A673 (cell line): ENCODE data around the gene EZH1. TPM values are rescaled to one million over a fixed set of nuclear protein-coding genes. Genes with fewer than 3 reads are reported as not detected.

Experiments
- BruUV-seq: library from RNA; stranded (reverse); fragments of 400-500 nt; replicated peaks from 2 replicates; lab custom pipeline; 2021; lab: Mats Ljungman, UMichigan
- CTCF ChIA-PET: fragments of 300-600 bp; sonication (Branson Sonifier 250); formaldehyde crosslinking; loops from one replicate; lab custom pipeline; 2022; ENCODE audit warnings: antibody characterized with exemption; lab: Charles Lee
- POLR2A ChIA-PET: fragments of 300-600 bp; sonication (Branson Sonifier 250); formaldehyde crosslinking; loops from one replicate; lab custom pipeline; 2022; ENCODE audit warnings: antibody characterized with exemption; ENCODE audit not compliant: low non-redundant PET; lab: Charles Lee
- DNase-seq: peaks from one replicate; pipeline ENCODE4 v3.0.0-alpha.2; 2015; ENCODE audit warnings: low spot score
- H3K27ac ChIP-seq: fragments of 200-600 bp; sonication (generic); 2 replicates; pipeline ENCODE4 v1.5.1; 2016; ENCODE audit warnings: mixed run types, low read depth, mild to moderate bottlenecking, mixed read lengths, antibody characterized with exemption, low read length; ENCODE audit not compliant: poor library complexity, severe bottlenecking
- H3K27me3 ChIP-seq: fragments of 200-600 bp; sonication (generic); replicated peaks from 2 replicates; pipeline ENCODE4 v1.6.1; 2017; ENCODE audit warnings: mixed run types, low read depth, mild to moderate bottlenecking, mixed read lengths, antibody characterized with exemption, low read length; ENCODE audit not compliant: insufficient read depth, poor library complexity
- H3K36me3 ChIP-seq: fragments of 200-600 bp; sonication (generic); 2 replicates; pipeline ENCODE4 v1.6.1; 2016; ENCODE audit warnings: mixed run types, mild to moderate bottlenecking, mixed read lengths, antibody characterized with exemption, low read length; ENCODE audit not compliant: insufficient read depth, poor library complexity, severe bottlenecking
- H3K4me1 ChIP-seq: fragments of 200-600 bp; sonication (generic); 2 replicates; pipeline ENCODE4 v1.6.1; 2017; ENCODE audit warnings: mixed run types, mild to moderate bottlenecking, mixed read lengths, antibody characterized with exemption, low read length; ENCODE audit not compliant: insufficient read depth, poor library complexity, severe bottlenecking
- H3K4me3 ChIP-seq: fragments of 200-600 bp; sonication (generic); 2 replicates; pipeline ENCODE4 v1.5.1; 2016; ENCODE audit warnings: low read depth, mixed run types, mild to moderate bottlenecking, mixed read lengths, low read length; ENCODE audit not compliant: poor library complexity, severe bottlenecking
- H3K9me3 ChIP-seq: fragments of 200-600 bp; sonication (generic); 2 replicates; pipeline ENCODE4 v1.6.1; 2016; ENCODE audit warnings: mixed run types, low read depth, mild to moderate bottlenecking, mixed read lengths, antibody characterized with exemption, low read length; ENCODE audit not compliant: poor library complexity, severe bottlenecking
- CTCF ChIP-seq: fragments of 300-800, 200-600 bp; sonication (generic); conservative IDR thresholded peaks from 2 replicates; pipeline ENCODE4 v1.5.1; 2017; ENCODE audit warnings: low read depth, mild to moderate bottlenecking, antibody characterized with exemption, low read length, moderate library complexity, mixed read lengths
- EZH2 ChIP-seq: fragments of 200-600 bp; sonication (generic); IDR thresholded peaks from 2 replicates; pipeline ENCODE4 v1.6.1; 2017; ENCODE audit warnings: borderline replicate concordance, low read depth, mild to moderate bottlenecking, mixed read lengths, antibody characterized with exemption, low read length; ENCODE audit not compliant: poor library complexity, severe bottlenecking
- intact Hi-C: fragments of 100-400 bp; cut with micrococcal nuclease; formaldehyde crosslinking; loops from one replicate; pipeline ENCODE4 v1.10.0; 2022; ENCODE audit not compliant: unreplicated experiment
- total RNA-seq: library from RNA; stranded (reverse); gene quantifications from 2 replicates; pipeline ENCODE4 v1.2.3, GENCODE V29; 2021

The EZH1 gene
- total RNA-seq, 1 experiment from 2014 or later = 16.4 TPM

- no peaks in the 10 kb centered on the region for H3K4me1 ChIP-seq
- H3K4me3 ChIP-seq = no peak overlapping the region
- intact Hi-C loops = no loop called here
- no peak for DNase-seq
- no peak overlapping the region for H3K27ac ChIP-seq
- no peaks in the 10 kb centered on the region for H3K36me3 ChIP-seq
- ChIA-PET POLR2A (no interaction called here), CTCF (interaction anchor here (0.6 kb wide), 1 partner anchor 12 kb away, joined by 3 read pairs; no protein-coding TSS in a partner anchor)
- no peaks in the 10 kb centered on the region for H3K9me3 ChIP-seq
- BruUV-seq = no TSS peak
- H3K27me3 ChIP-seq = no peaks in the 10 kb centered on the region
- TF ChIP-seq EZH2 (no peak), CTCF (no peak)
Measured at GRCh38 chr17:42751628-42752027, 6.8 kb upstream of the EZH1 start.

GRCh38 chr17:42750739-42751344 is 6.0 kb upstream of the EZH1 start:
- no peak overlapping the region for H3K4me3 ChIP-seq
- CTCF ChIA-PET = no interaction called here
- no peak for TF ChIP-seq EZH2
- no peak for TF ChIP-seq CTCF
- POLR2A ChIA-PET = no interaction called here
- no peak overlapping the region for H3K27ac ChIP-seq
- H3K4me1 ChIP-seq = no peaks in the 10 kb centered on the region
- no peaks in the 10 kb centered on the region for H3K9me3 ChIP-seq
- no TSS peak for BruUV-seq
- DNase-seq = no peak
- H3K36me3 ChIP-seq = no peaks in the 10 kb centered on the region
- intact Hi-C loops = no loop called here
- no peaks in the 10 kb centered on the region for H3K27me3 ChIP-seq

- BruUV-seq = no TSS peak
- intact Hi-C loops = no loop called here
- TF ChIP-seq CTCF (no peak), EZH2 (no peak)
- Histone ChIP-seq H3K4me1 (no peaks in the 10 kb centered on the region), H3K27me3 (no peaks in the 10 kb centered on the region), H3K9me3 (no peaks in the 10 kb centered on the region), H3K4me3 (no peak overlapping the region), H3K27ac (no peak overlapping the region), H3K36me3 (no peaks in the 10 kb centered on the region)
- DNase-seq = no peak
- ChIA-PET POLR2A (no interaction called here), CTCF (no interaction called here)
Measured at GRCh38 chr17:42748908-42749798, 4.3 kb upstream of the EZH1 start.
